Adrenal gland (tissue), 5 donors: ENCODE measurements around the gene USP17L21.
"Not testable (repeated sequence)": the region's sequence is repeated elsewhere in the genome, so short reads cannot be mapped to it uniquely, and the experiment has no call there.

Source experiments
- POLR2A ChIP-seq, 2 donors: fragments of 450-650 bp; IDR thresholded peaks; one replicate each; pipeline ENCODE4 v1.6.1; 2017; ENCODE audit warnings: antibody characterized with exemption in 2 of 2, mild to moderate bottlenecking in 2 of 2, moderate library complexity in 1 of 2
- TF ChIP-seq, protein P1 (sequence below), 6 experiments: fragments of 450-650 bp in 4 of 6; fragments of 200-600 bp in 2 of 6; sonication (generic) in 1 of 6; IDR thresholded peaks; 1 replicate in 5 of 6; 2 replicates in 1 of 6; pipeline versions ENCODE4 v1.5.1 to v1.8.0; 2016 to 2021; ENCODE audit warnings: antibody characterized with exemption in 6 of 6, mild to moderate bottlenecking in 2 of 6, moderate library complexity in 1 of 6
- donor health status: DM: no; HTN: no; CAD: no.

DNA sequence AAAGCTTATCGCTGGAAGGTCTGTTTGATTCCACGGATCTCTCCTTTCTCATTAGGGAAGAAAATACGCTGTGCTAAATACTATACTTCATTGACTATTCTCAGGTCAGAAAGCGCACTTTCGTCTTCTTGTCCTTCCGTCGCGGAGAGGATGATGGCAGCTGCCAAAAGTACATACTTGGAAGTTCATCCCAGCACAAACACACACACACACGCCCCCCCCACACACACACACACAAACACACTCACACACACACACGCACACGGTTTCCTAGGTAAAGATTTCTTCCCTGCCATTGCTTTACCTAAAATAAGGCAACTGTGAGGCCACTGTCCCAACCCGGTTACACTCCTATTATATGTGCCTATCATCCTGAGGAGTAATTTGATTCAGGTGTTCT, 24.2 kb upstream of the USP17L21 start:
- TF ChIP-seq, protein P1, sequence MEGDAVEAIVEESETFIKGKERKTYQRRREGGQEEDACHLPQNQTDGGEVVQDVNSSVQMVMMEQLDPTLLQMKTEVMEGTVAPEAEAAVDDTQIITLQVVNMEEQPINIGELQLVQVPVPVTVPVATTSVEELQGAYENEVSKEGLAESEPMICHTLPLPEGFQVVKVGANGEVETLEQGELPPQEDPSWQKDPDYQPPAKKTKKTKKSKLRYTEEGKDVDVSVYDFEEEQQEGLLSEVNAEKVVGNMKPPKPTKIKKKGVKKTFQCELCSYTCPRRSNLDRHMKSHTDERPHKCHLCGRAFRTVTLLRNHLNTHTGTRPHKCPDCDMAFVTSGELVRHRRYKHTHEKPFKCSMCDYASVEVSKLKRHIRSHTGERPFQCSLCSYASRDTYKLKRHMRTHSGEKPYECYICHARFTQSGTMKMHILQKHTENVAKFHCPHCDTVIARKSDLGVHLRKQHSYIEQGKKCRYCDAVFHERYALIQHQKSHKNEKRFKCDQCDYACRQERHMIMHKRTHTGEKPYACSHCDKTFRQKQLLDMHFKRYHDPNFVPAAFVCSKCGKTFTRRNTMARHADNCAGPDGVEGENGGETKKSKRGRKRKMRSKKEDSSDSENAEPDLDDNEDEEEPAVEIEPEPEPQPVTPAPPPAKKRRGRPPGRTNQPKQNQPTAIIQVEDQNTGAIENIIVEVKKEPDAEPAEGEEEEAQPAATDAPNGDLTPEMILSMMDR (IDR thresholded peaks at IDR 0.05) = not testable (repeated sequence)
- not testable (repeated sequence) for TF ChIP-seq POLR2A (IDR thresholded peaks at IDR 0.05)
